Spleen (tissue), 7 donors: ENCODE results near the gene UBXN11.

Source experiments
- CTCF ChIP-seq, 11 experiments: fragments of 200-600 bp in 7 of 11; fragments of 450-650 bp in 4 of 11; sonication (generic) in 4 of 11; IDR thresholded peaks in 8 of 11; conservative IDR thresholded peaks in 3 of 11; 1 replicate in 7 of 11; 2 replicates in 4 of 11; pipeline versions ENCODE4 v1.4.0 to v1.8.0; 2016 to 2021; ENCODE audit warnings: antibody characterized with exemption in 11 of 11, inconsistent platforms in 4 of 11, mild to moderate bottlenecking in 1 of 11
- POLR2A ChIP-seq, 3 donors: fragments of 450-650 bp; IDR thresholded peaks; one replicate each; pipeline ENCODE4 v1.5.1; 2017; ENCODE audit warnings: antibody characterized with exemption in 3 of 3, mild to moderate bottlenecking in 1 of 3
- donor health status: DM: no; HTN: no; CAD: no; lungs with moderate emphysema.
- donor health status: DM: no; HTN: no; CAD: no.
- donor health status: DM: no; HTN: no; CAD: no.

GRCh38 chr1:26290122-26290881 lies 16.1 kb downstream of the UBXN11 start:
- TF ChIP-seq POLR2A (IDR thresholded peaks at IDR 0.05) (no peak), CTCF (IDR thresholded peaks at IDR 0.05 in 8 of 11, conservative IDR thresholded peaks at IDR 0.05 in 3 of 11) (no peak)
